ENCODE measurements around the gene ARID5A. TPM values are rescaled to one million over a fixed set of nuclear protein-coding genes. Genes with fewer than 3 reads are reported as not detected.

Gene ARID5A
- total and polyA plus RNA-seq, 2 of the 13 experiments (the other 11 are each of a cell fraction or from before 2014, with no cell fraction given) = 6.0 to 9.5 TPM

DNA sequence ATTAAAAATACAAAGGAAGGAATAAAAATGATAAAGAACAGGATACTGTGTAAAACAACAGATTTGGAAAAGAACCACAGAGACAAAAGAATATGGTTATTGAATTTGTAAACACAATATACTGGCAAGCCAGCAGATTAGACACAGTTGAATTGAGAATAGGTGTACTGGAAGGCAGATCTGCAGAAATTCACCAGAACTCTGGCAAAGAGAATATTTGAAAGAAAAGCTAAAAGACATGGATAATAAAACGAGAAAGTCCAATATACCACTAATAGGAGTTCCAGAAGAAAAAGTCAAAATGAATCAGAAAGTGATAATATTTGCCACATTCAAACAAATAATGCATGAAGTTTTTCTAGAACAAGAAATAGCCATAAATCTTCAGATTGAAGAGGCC, 19.5 kb upstream of the ARID5A start (continued):
- TF ChIP-seq, protein P1, sequence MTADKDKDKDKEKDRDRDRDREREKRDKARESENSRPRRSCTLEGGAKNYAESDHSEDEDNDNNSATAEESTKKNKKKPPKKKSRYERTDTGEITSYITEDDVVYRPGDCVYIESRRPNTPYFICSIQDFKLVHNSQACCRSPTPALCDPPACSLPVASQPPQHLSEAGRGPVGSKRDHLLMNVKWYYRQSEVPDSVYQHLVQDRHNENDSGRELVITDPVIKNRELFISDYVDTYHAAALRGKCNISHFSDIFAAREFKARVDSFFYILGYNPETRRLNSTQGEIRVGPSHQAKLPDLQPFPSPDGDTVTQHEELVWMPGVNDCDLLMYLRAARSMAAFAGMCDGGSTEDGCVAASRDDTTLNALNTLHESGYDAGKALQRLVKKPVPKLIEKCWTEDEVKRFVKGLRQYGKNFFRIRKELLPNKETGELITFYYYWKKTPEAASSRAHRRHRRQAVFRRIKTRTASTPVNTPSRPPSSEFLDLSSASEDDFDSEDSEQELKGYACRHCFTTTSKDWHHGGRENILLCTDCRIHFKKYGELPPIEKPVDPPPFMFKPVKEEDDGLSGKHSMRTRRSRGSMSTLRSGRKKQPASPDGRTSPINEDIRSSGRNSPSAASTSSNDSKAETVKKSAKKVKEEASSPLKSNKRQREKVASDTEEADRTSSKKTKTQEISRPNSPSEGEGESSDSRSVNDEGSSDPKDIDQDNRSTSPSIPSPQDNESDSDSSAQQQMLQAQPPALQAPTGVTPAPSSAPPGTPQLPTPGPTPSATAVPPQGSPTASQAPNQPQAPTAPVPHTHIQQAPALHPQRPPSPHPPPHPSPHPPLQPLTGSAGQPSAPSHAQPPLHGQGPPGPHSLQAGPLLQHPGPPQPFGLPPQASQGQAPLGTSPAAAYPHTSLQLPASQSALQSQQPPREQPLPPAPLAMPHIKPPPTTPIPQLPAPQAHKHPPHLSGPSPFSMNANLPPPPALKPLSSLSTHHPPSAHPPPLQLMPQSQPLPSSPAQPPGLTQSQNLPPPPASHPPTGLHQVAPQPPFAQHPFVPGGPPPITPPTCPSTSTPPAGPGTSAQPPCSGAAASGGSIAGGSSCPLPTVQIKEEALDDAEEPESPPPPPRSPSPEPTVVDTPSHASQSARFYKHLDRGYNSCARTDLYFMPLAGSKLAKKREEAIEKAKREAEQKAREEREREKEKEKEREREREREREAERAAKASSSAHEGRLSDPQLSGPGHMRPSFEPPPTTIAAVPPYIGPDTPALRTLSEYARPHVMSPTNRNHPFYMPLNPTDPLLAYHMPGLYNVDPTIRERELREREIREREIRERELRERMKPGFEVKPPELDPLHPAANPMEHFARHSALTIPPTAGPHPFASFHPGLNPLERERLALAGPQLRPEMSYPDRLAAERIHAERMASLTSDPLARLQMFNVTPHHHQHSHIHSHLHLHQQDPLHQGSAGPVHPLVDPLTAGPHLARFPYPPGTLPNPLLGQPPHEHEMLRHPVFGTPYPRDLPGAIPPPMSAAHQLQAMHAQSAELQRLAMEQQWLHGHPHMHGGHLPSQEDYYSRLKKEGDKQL (CRISPR knock-in tag; IDR thresholded peaks at IDR 0.05; ENCODE audit: low read depth) = no peak
- no peak for TF ChIP-seq ZBTB20 (CRISPR knock-in tag; IDR thresholded peaks at IDR 0.05; ENCODE audit: borderline replicate concordance, low read depth)
- TF ChIP-seq KLF16 (CRISPR knock-in tag; IDR thresholded peaks at IDR 0.05) = no peak
- TF ChIP-seq, protein P2, sequence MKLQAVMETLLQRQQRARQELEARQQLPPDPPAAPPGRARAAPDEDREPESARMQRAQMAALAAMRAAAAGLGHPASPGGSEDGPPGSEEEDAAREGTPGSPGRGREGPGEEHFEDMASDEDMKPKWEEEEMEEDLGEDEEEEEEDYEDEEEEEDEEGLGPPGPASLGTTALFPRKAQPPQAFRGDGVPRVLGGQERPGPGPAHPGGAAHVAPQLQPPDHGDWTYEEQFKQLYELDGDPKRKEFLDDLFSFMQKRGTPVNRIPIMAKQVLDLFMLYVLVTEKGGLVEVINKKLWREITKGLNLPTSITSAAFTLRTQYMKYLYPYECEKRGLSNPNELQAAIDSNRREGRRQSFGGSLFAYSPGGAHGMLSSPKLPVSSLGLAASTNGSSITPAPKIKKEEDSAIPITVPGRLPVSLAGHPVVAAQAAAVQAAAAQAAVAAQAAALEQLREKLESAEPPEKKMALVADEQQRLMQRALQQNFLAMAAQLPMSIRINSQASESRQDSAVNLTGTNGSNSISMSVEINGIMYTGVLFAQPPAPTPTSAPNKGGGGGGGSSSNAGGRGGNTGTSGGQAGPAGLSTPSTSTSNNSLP (IDR thresholded peaks at IDR 0.05; ENCODE audit: low read depth, low read length) = no peak
- TF ChIP-seq PHF8 (CRISPR knock-in tag; IDR thresholded peaks at IDR 0.05) = no peak
- no peak for TF ChIP-seq ZBTB42 (CRISPR knock-in tag; IDR thresholded peaks at IDR 0.05)
- TF ChIP-seq PRMT3 (CRISPR knock-in tag; IDR thresholded peaks at IDR 0.05; ENCODE audit: borderline replicate concordance, low read depth) = no peak
- no peak for TF ChIP-seq ZBTB4 (CRISPR knock-in tag; IDR thresholded peaks at IDR 0.05; ENCODE audit: borderline replicate concordance)
- TF ChIP-seq IKZF4 (CRISPR knock-in tag; IDR thresholded peaks at IDR 0.05; ENCODE audit: borderline replicate concordance, low read depth, not compliant biosample characterization) = no peak
- no peak for TF ChIP-seq USF2 (IDR thresholded peaks at IDR 0.05; ENCODE audit: low read depth, low read length)
- no peak for TF ChIP-seq USF2 (CRISPR knock-in tag; IDR thresholded peaks at IDR 0.05; ENCODE audit: borderline replicate concordance)
- TF ChIP-seq NR0B2 (CRISPR knock-in tag; IDR thresholded peaks at IDR 0.05) = no peak
- no peak for TF ChIP-seq RFX3 (CRISPR knock-in tag; IDR thresholded peaks at IDR 0.05)
